WERI-Rb-1 (cell line): ENCODE data around the gene TRIM15.

Experiments
- DNase-seq: peaks from one replicate; pipeline ENCODE4 v3.0.0-alpha.2; 2020
- H3K27ac ChIP-seq: fragments of 250-450 bp; sonication (Bioruptor Pico); 2 replicates; pipeline ENCODE4 v1.5.1; 2020; ENCODE audit warnings: mild to moderate bottlenecking, moderate library complexity
- H3K27me3 ChIP-seq: fragments of 250-450 bp; sonication (Bioruptor Pico); 2 replicates; pipeline ENCODE4 v1.5.1; 2021; ENCODE audit warnings: mild to moderate bottlenecking, low read depth, moderate library complexity; ENCODE audit not compliant: insufficient read depth, severe bottlenecking
- H3K36me3 ChIP-seq: fragments of 250-450 bp; sonication (Bioruptor Pico); 2 replicates; pipeline ENCODE4 v1.5.1; 2020; ENCODE audit warnings: mild to moderate bottlenecking, moderate library complexity
- H3K4me3 ChIP-seq: 2 replicates; pipeline ENCODE4 v1.5.1; 2011; ENCODE audit warnings: low read depth, mild to moderate bottlenecking, control low read depth, low read length
- H3K9me3 ChIP-seq: fragments of 250-450 bp; sonication (Bioruptor Pico); 2 replicates; pipeline ENCODE4 v1.5.1; 2021; ENCODE audit warnings: mild to moderate bottlenecking, moderate library complexity; ENCODE audit not compliant: severe bottlenecking
- TF ChIP-seq, protein P1 (sequence below): IDR thresholded peaks from 2 replicates; pipeline ENCODE4 v1.5.1; 2011; ENCODE audit warnings: low read depth, mild to moderate bottlenecking, control low read depth, inconsistent platforms, low read length

Gene TRIM15

DNA sequence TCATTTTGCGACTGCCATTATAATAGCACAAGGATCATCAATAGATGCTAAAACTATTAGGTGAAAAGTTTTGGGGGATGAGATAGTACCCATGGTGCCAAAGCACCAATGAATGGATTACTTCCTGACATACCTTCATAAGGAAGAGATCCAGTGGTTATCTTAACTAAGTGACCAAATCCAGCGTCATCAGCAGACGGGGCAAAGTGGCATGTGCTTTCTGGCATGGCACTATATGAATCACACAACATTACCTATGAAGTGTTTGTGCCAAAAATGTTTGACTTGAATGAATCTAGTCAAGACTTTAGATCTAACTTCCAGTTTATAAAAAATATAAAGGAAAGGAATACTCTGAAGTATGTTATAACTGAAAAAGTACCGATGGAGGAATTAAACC lies 39.0 kb downstream of the TRIM15 start:
- no peaks in the 10 kb centered on the region for H3K27me3 ChIP-seq
- H3K4me3 ChIP-seq: no peak overlapping the region

DNA sequence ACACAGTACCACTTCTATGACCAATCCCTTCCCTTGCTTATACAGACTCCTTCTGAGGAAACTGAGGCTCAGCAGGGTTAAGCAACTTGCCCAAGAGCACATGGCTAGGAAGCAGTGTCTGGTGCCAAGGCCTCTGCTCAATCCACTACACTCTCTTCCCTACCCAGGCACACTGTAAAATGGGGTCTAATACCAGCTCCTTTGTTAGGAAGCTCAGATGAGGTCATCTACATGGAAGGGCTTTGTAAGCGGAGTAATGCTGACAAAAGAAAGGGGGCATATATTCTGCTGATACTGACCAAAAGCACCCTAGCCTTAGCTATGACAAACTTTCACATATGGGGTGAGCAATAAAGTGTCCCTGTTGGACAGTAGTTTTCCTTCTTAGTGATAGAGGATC lies 40.8 kb downstream of the TRIM15 start:
- Histone ChIP-seq H3K9me3 (no peaks in the 10 kb centered on the region), H3K27ac (no peak overlapping the region), H3K4me3 (no peak overlapping the region), H3K27me3 (no peaks in the 10 kb centered on the region), H3K36me3 (peaks cover 50% of the 10 kb centered on the region)
- no peak for DNase-seq
- TF ChIP-seq, protein P1, sequence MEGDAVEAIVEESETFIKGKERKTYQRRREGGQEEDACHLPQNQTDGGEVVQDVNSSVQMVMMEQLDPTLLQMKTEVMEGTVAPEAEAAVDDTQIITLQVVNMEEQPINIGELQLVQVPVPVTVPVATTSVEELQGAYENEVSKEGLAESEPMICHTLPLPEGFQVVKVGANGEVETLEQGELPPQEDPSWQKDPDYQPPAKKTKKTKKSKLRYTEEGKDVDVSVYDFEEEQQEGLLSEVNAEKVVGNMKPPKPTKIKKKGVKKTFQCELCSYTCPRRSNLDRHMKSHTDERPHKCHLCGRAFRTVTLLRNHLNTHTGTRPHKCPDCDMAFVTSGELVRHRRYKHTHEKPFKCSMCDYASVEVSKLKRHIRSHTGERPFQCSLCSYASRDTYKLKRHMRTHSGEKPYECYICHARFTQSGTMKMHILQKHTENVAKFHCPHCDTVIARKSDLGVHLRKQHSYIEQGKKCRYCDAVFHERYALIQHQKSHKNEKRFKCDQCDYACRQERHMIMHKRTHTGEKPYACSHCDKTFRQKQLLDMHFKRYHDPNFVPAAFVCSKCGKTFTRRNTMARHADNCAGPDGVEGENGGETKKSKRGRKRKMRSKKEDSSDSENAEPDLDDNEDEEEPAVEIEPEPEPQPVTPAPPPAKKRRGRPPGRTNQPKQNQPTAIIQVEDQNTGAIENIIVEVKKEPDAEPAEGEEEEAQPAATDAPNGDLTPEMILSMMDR: no peak

More for the DNA sequence above, 39.0 kb downstream of the TRIM15 start:
- DNase-seq: no peak
- Histone ChIP-seq H3K27ac (no peak overlapping the region), H3K36me3 (peaks cover 61% of the 10 kb centered on the region), H3K9me3 (no peaks in the 10 kb centered on the region)
- TF ChIP-seq, protein P1: no peak

DNA sequence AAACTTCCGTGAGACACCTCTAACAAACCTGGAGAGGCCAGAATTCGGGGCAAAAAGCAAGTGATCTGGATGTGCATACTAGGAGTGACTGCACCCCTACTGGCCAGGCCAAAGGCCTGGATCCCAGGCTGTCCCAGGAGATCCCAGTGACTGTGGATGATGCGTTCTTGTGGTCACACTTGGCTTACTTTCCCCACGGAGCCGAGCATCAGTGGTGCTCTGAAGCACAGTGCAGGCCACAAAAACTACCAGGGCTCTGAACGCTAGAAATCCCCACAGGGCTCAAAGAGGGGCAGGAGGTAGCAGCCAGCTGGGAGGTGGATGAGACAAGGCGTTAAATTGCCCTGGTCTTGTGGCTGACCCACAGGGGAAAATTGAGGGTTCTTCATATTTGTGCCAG lies 42.8 kb downstream of the TRIM15 start:
- Histone ChIP-seq H3K4me3 (no peak overlapping the region), H3K9me3 (no peaks in the 10 kb centered on the region), H3K27ac (no peak overlapping the region), H3K36me3 (peaks cover 41% of the 10 kb centered on the region), H3K27me3 (no peaks in the 10 kb centered on the region)
- DNase-seq: no peak
- TF ChIP-seq, protein P1: 0 out of 2 replicates have a peak, but pooled peaks have one; percentile 12

DNA sequence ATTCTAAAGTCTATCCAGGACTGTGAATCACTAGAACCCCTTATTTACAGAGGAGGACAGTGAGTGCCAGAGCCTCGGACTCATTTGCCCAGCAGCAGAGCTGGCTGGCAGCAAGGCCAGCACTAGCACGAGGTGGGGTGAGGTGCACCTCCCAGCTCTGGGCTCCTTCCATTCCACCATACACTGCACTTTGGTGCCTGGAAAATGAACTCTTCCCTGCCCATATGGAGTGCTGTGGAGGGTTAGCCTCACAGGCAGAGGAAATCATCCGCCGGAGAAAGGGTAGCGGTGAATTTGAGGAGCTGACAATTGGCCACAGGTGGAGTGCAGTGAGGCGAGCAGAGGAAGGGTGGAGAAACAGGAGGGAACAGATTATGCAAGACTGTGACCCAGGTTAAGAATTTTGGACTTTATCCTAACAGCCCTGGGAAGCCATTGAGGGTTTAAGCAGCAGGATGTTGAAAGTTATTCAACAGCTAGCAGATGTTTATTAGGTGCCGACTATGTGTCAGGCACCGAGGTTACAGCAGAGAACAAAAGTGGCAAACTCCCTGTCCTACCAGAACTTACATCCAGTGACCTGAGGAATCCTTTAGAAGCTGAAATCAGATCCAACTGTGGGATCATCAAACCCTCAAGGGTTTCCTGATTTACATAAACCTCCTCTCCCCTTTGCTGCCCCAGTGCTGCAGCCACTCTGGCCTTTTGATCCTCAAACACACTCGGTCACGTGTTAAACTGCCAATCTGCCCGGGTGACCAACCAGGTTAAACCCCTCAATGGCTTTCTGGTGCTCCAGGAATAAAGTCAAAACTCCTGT lies 43.7 kb downstream of the TRIM15 start:
- Histone ChIP-seq H3K4me3 (no peak overlapping the region), H3K27ac (peak overlapping the region; percentile 37; the same call in 1 of the 2 replicates), H3K9me3 (no peaks in the 10 kb centered on the region), H3K36me3 (peaks cover 35% of the 10 kb centered on the region), H3K27me3 (no peaks in the 10 kb centered on the region)
- TF ChIP-seq, protein P1: no peak
- peak; percentile 48 for DNase-seq

DNA sequence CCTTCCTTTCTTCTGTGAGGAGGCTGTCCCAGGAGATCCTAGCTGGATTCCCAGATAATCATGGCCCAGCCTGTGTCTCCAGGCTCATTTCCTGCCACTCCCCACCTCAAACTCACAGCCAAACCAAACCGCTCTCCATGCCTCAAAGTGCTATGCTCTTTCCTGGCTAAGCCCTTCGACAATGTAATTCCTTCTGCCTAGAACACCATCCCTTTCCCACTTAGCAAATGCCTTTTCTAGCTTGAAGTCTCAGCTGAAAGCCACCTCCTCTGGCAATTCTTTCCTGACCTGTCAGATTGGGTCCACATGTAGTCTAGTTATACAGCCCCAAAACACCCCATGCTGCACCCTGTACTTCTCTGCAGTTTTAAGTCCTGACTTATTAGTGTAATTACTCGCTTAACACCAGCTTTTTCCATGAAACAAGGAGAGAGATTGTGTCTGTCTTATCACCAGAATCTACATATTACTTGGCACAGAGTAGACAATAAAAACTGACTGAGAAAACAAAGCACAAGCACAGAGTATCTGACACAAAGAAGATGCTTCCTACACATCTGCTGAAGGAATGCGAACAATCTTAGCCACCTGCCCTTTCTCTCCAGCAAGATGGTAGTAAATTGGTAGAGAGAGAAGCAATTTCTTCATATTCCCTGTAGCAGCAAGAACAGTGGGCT lies 44.4 kb downstream of the TRIM15 start:
- H3K4me3 ChIP-seq: no peak overlapping the region
- no peak for DNase-seq
- H3K36me3 ChIP-seq: peaks cover 35% of the 10 kb centered on the region
- TF ChIP-seq, protein P1: no peak
- H3K27me3 ChIP-seq: no peaks in the 10 kb centered on the region
- H3K27ac ChIP-seq: peak overlapping the region; percentile 37; the same call in 1 of the 2 replicates
- H3K9me3 ChIP-seq: no peaks in the 10 kb centered on the region
